ENCODE measurements around the gene RBKS.

DNA sequence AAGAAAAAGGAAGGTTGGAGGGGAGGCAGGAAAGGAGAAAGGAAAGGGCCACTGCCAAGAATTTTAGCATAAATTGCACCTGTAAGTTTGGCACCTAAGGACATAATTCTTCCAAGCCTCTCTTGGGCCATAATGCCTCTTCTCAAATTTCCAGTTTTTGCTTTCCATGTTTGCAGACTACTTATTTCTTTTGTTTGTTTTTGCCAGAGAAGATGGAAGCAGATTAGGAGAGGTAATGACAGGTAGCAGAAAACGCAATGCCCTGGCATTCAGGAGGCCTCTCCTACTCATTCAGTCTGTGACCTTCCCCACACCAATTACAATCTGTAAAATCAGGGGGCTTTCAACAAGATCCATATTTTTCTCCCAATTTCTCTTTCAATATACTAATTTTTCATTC lies 61.9 kb downstream of the RBKS start:
- TF ChIP-seq, protein P1, sequence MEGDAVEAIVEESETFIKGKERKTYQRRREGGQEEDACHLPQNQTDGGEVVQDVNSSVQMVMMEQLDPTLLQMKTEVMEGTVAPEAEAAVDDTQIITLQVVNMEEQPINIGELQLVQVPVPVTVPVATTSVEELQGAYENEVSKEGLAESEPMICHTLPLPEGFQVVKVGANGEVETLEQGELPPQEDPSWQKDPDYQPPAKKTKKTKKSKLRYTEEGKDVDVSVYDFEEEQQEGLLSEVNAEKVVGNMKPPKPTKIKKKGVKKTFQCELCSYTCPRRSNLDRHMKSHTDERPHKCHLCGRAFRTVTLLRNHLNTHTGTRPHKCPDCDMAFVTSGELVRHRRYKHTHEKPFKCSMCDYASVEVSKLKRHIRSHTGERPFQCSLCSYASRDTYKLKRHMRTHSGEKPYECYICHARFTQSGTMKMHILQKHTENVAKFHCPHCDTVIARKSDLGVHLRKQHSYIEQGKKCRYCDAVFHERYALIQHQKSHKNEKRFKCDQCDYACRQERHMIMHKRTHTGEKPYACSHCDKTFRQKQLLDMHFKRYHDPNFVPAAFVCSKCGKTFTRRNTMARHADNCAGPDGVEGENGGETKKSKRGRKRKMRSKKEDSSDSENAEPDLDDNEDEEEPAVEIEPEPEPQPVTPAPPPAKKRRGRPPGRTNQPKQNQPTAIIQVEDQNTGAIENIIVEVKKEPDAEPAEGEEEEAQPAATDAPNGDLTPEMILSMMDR (conservative IDR thresholded peaks at IDR 0.05 in 1 of 2, IDR thresholded peaks at IDR 0.05 in 1 of 2; ENCODE audit: low read depth in 1 of 2, low read length in 2 of 2) = no peak
- no peak for TF ChIP-seq EZH2 (IDR thresholded peaks at IDR 0.05; ENCODE audit: low read length, missing control alignments)
